HG03565 (cell line): ENCODE data around the gene MIF4GD.
"Not testable (repeated sequence)": the region's sequence is repeated elsewhere in the genome, so short reads cannot be mapped to it uniquely, and the experiment has no call there.

Experiments used
- ATAC-seq: cut with Tn5 transposase; IDR thresholded peaks from one replicate; pipeline ENCODE4 v1.9.1; 2021; ENCODE audit warnings: mild to moderate bottlenecking, moderate library complexity; ENCODE audit not compliant: unreplicated experiment

MIF4GD gene

GRCh38 chr17:75289115-75289831 is 18.2 kb upstream of the MIF4GD start, which contains the start of gene SLC25A19:
SLC25A19 (minus strand) TSS chr17:75289433; CDS start chr17:75286764, 2,669 bp downstream.
- peak; percentile 86 for ATAC-seq

- peak; percentile 2 for ATAC-seq
These were observed 17.7 kb upstream of the MIF4GD start for GRCh38 chr17:75288770-75289114.

- no peak for ATAC-seq
These were observed 17.3 kb upstream of the MIF4GD start for GRCh38 chr17:75288359-75288758.

GRCh38 chr17:75287221-75287620 is 16.2 kb upstream of the MIF4GD start:
- ATAC-seq = no peak

GRCh38 chr17:75285123-75285522 is 14.1 kb upstream of the MIF4GD start:
- ATAC-seq = no peak

- not testable (repeated sequence) for ATAC-seq
These were observed 9.2 kb upstream of the MIF4GD start for GRCh38 chr17:75280189-75280588.

GRCh38 chr17:75277664-75278071 is 6.6 kb upstream of the MIF4GD start:
- ATAC-seq = no peak

- no peak for ATAC-seq
These were observed 3.1 kb upstream of the MIF4GD start for GRCh38 chr17:75273977-75274708.

- no peak for ATAC-seq
These were observed 1.8 kb upstream of the MIF4GD start for GRCh38 chr17:75272848-75273184.

GRCh38 chr17:75271955-75272847 is 1.2 kb upstream of the MIF4GD start:
- no peak for ATAC-seq

- peak; percentile 59 for ATAC-seq
These were observed 363 bp upstream of the MIF4GD start for GRCh38 chr17:75271233-75271954.

- ATAC-seq = peak; percentile 23
These were observed 639 bp downstream of the MIF4GD start for GRCh38 chr17:75270218-75270965.

GRCh38 chr17:75269844-75270217 is 1.2 kb downstream of the MIF4GD start:
- ATAC-seq = no peak

- ATAC-seq = no peak
These were observed 3.4 kb downstream of the MIF4GD start for GRCh38 chr17:75267411-75268232.

GRCh38 chr17:75267153-75267410 is 3.9 kb downstream of the MIF4GD start:
- no peak for ATAC-seq

GRCh38 chr17:75266316-75267152 is 4.5 kb downstream of the MIF4GD start:
- ATAC-seq = no peak

GRCh38 chr17:75265614-75266315 is 5.3 kb downstream of the MIF4GD start:
- no peak for ATAC-seq

GRCh38 chr17:75263055-75263454 is 8.0 kb downstream of the MIF4GD start:
- ATAC-seq = no peak
